SK-N-SH treated with all-trans-retinoic acid at 6 μM for 48 hours (cell line): ENCODE data around the gene THSD1.

Experiments
- ATAC-seq: fragments of 200-7000 bp; cut with Tn5 transposase; 3 replicates; pipeline ENCODE4 v1.9.1; 2020; ENCODE audit warnings: mild to moderate bottlenecking, moderate library complexity
- ARNTL ChIP-seq: fragments of 450-650 bp; formaldehyde crosslinking; IDR thresholded peaks from 2 replicates; pipeline ENCODE4 v1.5.0; 2020; ENCODE audit warnings: low read depth, mild to moderate bottlenecking, moderate library complexity, borderline replicate concordance
- BACH2 ChIP-seq: fragments of 250-450 bp; sonication (Bioruptor Pico); IDR thresholded peaks from 2 replicates; pipeline ENCODE4 v1.9.0; 2021; ENCODE audit warnings: mild to moderate bottlenecking, borderline replicate concordance
- CSDC2 ChIP-seq: fragments of 250-450 bp; sonication (Bioruptor Pico); IDR thresholded peaks from 2 replicates; pipeline ENCODE4 v1.5.0; 2020; ENCODE audit warnings: mild to moderate bottlenecking, moderate library complexity
- ESRRG ChIP-seq: fragments of 250-450 bp; sonication (Bioruptor Pico); IDR thresholded peaks from 2 replicates; pipeline ENCODE4 v1.6.1; 2021; ENCODE audit warnings: mild to moderate bottlenecking
- GLIS3 ChIP-seq: fragments of 250-450 bp; sonication (Bioruptor Pico); IDR thresholded peaks from 2 replicates; pipeline ENCODE4 v1.5.0; 2020; ENCODE audit warnings: mild to moderate bottlenecking, moderate library complexity
- ISL1 ChIP-seq: fragments of 250-450 bp; sonication (Bioruptor Pico); IDR thresholded peaks from 2 replicates; pipeline ENCODE4 v2.1.2; 2022; ENCODE audit warnings: mild to moderate bottlenecking, moderate library complexity
- OSR1 ChIP-seq: fragments of 250-450 bp; sonication (Bioruptor Pico); IDR thresholded peaks from 2 replicates; pipeline ENCODE4 v1.8.0; 2022; ENCODE audit warnings: moderate library complexity, mild to moderate bottlenecking, inconsistent platforms
- PPARA ChIP-seq: fragments of 250-450 bp; sonication (Bioruptor Pico); IDR thresholded peaks from 2 replicates; pipeline ENCODE4 v1.5.0; 2020; ENCODE audit warnings: mild to moderate bottlenecking, borderline replicate concordance
- RARB ChIP-seq: fragments of 250-450 bp; sonication (Bioruptor Pico); IDR thresholded peaks from 2 replicates; pipeline ENCODE4 v1.8.0; 2021; ENCODE audit warnings: mild to moderate bottlenecking, moderate library complexity
- SNAI2 ChIP-seq: fragments of 250-450 bp; sonication (Bioruptor Pico); IDR thresholded peaks from 2 replicates; pipeline ENCODE4 v1.5.0; 2020; ENCODE audit warnings: mild to moderate bottlenecking, moderate library complexity
- TCF4 ChIP-seq: fragments of 250-450 bp; sonication (Bioruptor Pico); IDR thresholded peaks from 2 replicates; pipeline ENCODE4 v1.8.0; 2021; ENCODE audit warnings: mild to moderate bottlenecking, moderate library complexity, borderline replicate concordance
- TOX ChIP-seq: fragments of 250-450 bp; sonication (Bioruptor Pico); IDR thresholded peaks from 2 replicates; pipeline ENCODE4 v1.8.0; 2021; ENCODE audit warnings: mild to moderate bottlenecking, moderate library complexity, borderline replicate concordance
- ZFP3 ChIP-seq: fragments of 250-450 bp; sonication (Bioruptor Pico); IDR thresholded peaks from 2 replicates; pipeline ENCODE4 v1.5.0; 2020; ENCODE audit warnings: mild to moderate bottlenecking, moderate library complexity
- ZFP30 ChIP-seq: fragments of 450-650 bp; formaldehyde crosslinking; IDR thresholded peaks from 2 replicates; pipeline ENCODE4 v1.5.0; 2022; ENCODE audit warnings: mild to moderate bottlenecking, moderate library complexity
- ZNF565 ChIP-seq: fragments of 450-650 bp; formaldehyde crosslinking; conservative IDR thresholded peaks from 2 replicates; pipeline ENCODE4 v1.5.0; 2020; ENCODE audit warnings: low read depth, mild to moderate bottlenecking, moderate library complexity
- ZNF8 ChIP-seq: fragments of 450-650 bp; formaldehyde crosslinking; IDR thresholded peaks from 2 replicates; pipeline ENCODE4 v1.5.0; 2020; ENCODE audit warnings: mild to moderate bottlenecking, moderate library complexity
- TF ChIP-seq, protein P1 (sequence below): fragments of 250-450 bp; sonication (Bioruptor Pico); IDR thresholded peaks from 2 replicates; pipeline ENCODE4 v1.5.0; 2020; ENCODE audit warnings: mild to moderate bottlenecking, moderate library complexity
- TF ChIP-seq, protein P2 (sequence below): fragments of 250-450 bp; sonication (Bioruptor Pico); IDR thresholded peaks from 2 replicates; pipeline ENCODE4 v1.5.1; 2021; ENCODE audit warnings: mild to moderate bottlenecking, moderate library complexity
- TF ChIP-seq, protein P3 (sequence below): fragments of 250-450 bp; sonication (Bioruptor Pico); IDR thresholded peaks from 2 replicates; pipeline ENCODE4 v1.8.0; 2021; ENCODE audit warnings: low read depth, mild to moderate bottlenecking, moderate library complexity, borderline replicate concordance
- TF ChIP-seq, protein P4 (sequence below): fragments of 250-450 bp; sonication (Bioruptor Pico); IDR thresholded peaks from 2 replicates; pipeline ENCODE4 v1.8.0; 2020; ENCODE audit warnings: mild to moderate bottlenecking, moderate library complexity, borderline replicate concordance
- TF ChIP-seq, protein P5 (sequence below): fragments of 250-450 bp; sonication (Bioruptor Pico); IDR thresholded peaks from 2 replicates; pipeline ENCODE4 v1.5.1; 2020; ENCODE audit warnings: low read depth, mild to moderate bottlenecking, moderate library complexity

THSD1 gene

DNA sequence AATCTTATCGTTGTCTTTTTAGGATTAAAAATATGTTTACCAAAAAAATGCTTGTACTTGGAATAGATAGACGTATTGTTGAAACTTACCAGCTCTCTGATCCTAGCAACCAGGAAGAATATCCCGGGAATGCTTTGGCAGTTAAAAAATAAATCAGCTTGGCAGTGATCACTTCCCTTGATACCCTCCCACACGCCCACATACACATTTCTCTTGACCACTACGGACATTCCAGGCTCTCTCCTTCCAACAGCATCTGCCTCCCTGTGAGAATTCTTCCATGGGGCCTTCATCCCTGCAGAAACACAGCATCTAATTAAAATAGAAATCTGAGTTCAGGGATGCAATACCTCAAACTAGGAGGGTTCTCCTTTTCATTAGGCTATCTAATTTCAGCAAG lies 57.9 kb downstream of the THSD1 start:
- TF ChIP-seq, protein P1, sequence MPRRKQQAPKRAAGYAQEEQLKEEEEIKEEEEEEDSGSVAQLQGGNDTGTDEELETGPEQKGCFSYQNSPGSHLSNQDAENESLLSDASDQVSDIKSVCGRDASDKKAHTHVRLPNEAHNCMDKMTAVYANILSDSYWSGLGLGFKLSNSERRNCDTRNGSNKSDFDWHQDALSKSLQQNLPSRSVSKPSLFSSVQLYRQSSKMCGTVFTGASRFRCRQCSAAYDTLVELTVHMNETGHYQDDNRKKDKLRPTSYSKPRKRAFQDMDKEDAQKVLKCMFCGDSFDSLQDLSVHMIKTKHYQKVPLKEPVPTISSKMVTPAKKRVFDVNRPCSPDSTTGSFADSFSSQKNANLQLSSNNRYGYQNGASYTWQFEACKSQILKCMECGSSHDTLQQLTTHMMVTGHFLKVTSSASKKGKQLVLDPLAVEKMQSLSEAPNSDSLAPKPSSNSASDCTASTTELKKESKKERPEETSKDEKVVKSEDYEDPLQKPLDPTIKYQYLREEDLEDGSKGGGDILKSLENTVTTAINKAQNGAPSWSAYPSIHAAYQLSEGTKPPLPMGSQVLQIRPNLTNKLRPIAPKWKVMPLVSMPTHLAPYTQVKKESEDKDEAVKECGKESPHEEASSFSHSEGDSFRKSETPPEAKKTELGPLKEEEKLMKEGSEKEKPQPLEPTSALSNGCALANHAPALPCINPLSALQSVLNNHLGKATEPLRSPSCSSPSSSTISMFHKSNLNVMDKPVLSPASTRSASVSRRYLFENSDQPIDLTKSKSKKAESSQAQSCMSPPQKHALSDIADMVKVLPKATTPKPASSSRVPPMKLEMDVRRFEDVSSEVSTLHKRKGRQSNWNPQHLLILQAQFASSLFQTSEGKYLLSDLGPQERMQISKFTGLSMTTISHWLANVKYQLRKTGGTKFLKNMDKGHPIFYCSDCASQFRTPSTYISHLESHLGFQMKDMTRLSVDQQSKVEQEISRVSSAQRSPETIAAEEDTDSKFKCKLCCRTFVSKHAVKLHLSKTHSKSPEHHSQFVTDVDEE = no peak
- TF ChIP-seq SNAI2 = no peak
- TF ChIP-seq, protein P2, sequence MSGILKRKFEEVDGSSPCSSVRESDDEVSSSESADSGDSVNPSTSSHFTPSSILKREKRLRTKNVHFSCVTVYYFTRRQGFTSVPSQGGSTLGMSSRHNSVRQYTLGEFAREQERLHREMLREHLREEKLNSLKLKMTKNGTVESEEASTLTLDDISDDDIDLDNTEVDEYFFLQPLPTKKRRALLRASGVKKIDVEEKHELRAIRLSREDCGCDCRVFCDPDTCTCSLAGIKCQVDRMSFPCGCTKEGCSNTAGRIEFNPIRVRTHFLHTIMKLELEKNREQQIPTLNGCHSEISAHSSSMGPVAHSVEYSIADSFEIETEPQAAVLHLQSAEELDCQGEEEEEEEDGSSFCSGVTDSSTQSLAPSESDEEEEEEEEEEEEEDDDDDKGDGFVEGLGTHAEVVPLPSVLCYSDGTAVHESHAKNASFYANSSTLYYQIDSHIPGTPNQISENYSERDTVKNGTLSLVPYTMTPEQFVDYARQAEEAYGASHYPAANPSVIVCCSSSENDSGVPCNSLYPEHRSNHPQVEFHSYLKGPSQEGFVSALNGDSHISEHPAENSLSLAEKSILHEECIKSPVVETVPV (CRISPR knock-in tag) = no peak
- TF ChIP-seq PPARA = no peak
- TF ChIP-seq ZFP30 (CRISPR knock-in tag) = peak; percentile 73
- TF ChIP-seq ISL1 (CRISPR knock-in tag) = no peak
- peak; percentile 88 for ATAC-seq

DNA sequence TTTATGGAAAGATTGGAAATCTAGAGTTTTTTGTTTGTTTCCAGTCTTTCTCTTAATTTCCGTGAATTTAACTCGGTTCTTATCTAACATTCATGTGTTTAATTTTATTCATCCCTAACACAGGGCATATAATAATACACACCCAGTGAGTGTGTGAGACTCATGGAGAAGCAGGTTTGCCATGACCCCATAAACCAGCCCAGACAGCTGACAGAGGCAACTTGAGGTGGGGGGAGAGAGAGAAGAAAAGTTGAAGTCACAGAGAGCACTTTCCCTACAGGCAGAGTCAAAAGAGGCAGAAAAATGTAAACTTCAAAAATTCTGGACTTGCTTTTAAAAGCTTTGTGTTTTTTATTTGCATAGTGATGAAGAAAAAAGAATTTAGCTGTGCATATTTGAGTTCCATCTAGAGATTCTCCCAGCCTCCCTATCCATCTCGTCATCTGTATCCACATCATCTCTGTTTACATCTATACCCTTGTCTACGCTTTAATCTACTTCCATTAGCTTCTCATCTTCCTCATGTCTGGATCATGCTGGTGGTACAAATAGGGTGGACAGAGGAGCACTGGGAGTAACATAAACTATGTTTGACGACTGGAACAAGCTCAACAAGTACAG lies 60.2 kb downstream of the THSD1 start:
- no peak for ATAC-seq
- TF ChIP-seq ARNTL (no peak), RARB (CRISPR knock-in tag) (no peak), SNAI2 (no peak), CSDC2 (CRISPR knock-in tag) (no peak), OSR1 (CRISPR knock-in tag) (no peak), ZNF8 (CRISPR knock-in tag) (no peak)
- TF ChIP-seq, protein P3, sequence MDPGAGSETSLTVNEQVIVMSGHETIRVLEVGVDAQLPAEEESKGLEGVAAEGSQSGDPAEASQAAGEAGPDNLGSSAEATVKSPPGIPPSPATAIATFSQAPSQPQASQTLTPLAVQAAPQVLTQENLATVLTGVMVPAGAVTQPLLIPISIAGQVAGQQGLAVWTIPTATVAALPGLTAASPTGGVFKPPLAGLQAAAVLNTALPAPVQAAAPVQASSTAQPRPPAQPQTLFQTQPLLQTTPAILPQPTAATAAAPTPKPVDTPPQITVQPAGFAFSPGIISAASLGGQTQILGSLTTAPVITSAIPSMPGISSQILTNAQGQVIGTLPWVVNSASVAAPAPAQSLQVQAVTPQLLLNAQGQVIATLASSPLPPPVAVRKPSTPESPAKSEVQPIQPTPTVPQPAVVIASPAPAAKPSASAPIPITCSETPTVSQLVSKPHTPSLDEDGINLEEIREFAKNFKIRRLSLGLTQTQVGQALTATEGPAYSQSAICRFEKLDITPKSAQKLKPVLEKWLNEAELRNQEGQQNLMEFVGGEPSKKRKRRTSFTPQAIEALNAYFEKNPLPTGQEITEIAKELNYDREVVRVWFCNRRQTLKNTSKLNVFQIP (CRISPR knock-in tag) = no peak
- TF ChIP-seq, protein P1 = no peak
- TF ChIP-seq, all 23 proteins: peak for 0

DNA sequence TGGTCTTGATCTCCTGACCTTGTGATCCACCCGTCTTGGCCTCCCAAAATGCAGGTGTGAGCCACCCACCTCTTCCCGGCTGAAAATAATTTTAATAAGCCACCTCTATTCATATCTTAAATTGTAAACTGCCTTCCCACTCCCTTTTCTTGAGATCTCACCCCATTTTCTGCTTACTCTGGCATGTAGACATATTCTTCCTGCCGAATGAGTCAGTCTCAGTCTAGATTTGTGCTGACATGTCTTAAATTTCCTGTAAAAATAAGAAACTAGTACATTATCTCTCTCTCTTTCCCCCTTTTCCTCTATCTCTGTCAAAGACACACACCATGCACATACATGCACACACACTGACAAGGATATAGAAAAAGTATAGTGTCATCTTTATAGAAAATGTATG lies 60.9 kb downstream of the THSD1 start:
- TF ChIP-seq ESRRG (no peak), SNAI2 (no peak)
- ATAC-seq = no peak

DNA sequence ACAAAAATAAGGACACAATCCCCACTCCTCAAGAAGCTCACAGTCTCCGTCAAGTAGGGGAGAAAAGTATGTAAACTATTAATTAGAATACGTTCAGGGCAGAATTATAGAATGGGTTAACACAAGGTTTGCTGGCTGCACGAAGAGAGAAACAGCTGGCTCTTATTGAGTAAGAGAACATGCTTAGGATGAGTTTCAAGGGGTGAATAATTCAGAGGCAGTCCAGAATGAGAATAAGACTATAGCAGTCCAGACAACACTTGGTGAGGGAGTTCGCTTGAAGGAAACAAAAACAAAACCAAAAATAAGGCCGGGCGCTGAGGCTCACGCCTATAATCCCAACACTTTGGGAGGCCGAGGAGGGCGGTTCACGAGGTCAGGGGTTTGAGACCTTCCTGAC lies 61.9 kb downstream of the THSD1 start:
- ATAC-seq = no peak
- TF ChIP-seq GLIS3 (CRISPR knock-in tag) = no peak
- TF ChIP-seq ISL1 (CRISPR knock-in tag) = no peak
- no peak for TF ChIP-seq ZFP3
- no peak for TF ChIP-seq ZNF8 (CRISPR knock-in tag)
- TF ChIP-seq OSR1 (CRISPR knock-in tag) = no peak
- TF ChIP-seq BACH2 (CRISPR knock-in tag) = no peak
- no peak for TF ChIP-seq TOX (CRISPR knock-in tag)
- TF ChIP-seq, protein P4, sequence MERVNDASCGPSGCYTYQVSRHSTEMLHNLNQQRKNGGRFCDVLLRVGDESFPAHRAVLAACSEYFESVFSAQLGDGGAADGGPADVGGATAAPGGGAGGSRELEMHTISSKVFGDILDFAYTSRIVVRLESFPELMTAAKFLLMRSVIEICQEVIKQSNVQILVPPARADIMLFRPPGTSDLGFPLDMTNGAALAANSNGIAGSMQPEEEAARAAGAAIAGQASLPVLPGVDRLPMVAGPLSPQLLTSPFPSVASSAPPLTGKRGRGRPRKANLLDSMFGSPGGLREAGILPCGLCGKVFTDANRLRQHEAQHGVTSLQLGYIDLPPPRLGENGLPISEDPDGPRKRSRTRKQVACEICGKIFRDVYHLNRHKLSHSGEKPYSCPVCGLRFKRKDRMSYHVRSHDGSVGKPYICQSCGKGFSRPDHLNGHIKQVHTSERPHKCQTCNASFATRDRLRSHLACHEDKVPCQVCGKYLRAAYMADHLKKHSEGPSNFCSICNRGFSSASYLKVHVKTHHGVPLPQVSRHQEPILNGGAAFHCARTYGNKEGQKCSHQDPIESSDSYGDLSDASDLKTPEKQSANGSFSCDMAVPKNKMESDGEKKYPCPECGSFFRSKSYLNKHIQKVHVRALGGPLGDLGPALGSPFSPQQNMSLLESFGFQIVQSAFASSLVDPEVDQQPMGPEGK = no peak
- TF ChIP-seq CSDC2 (CRISPR knock-in tag) = no peak
- TF ChIP-seq TCF4 = no peak
- TF ChIP-seq, protein P1 = no peak
- TF ChIP-seq, protein P5, sequence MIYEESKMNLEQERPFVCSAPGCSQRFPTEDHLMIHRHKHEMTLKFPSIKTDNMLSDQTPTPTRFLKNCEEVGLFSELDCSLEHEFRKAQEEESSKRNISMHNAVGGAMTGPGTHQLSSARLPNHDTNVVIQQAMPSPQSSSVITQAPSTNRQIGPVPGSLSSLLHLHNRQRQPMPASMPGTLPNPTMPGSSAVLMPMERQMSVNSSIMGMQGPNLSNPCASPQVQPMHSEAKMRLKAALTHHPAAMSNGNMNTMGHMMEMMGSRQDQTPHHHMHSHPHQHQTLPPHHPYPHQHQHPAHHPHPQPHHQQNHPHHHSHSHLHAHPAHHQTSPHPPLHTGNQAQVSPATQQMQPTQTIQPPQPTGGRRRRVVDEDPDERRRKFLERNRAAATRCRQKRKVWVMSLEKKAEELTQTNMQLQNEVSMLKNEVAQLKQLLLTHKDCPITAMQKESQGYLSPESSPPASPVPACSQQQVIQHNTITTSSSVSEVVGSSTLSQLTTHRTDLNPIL (CRISPR knock-in tag) = no peak
- TF ChIP-seq SNAI2 = no peak
- no peak for TF ChIP-seq ZNF565 (CRISPR knock-in tag)
- no peak for TF ChIP-seq PPARA
- no peak for TF ChIP-seq ARNTL
- TF ChIP-seq RARB (CRISPR knock-in tag) = no peak
- no peak for TF ChIP-seq ZFP30 (CRISPR knock-in tag)
